ENCODE results near the gene MPDZ. TPM values are rescaled to one million over a fixed set of nuclear protein-coding genes. Genes with fewer than 3 reads are reported as not detected.

The MPDZ gene
- total RNA-seq, 1 experiment from 2014 or later, result 46.7 TPM

DNA sequence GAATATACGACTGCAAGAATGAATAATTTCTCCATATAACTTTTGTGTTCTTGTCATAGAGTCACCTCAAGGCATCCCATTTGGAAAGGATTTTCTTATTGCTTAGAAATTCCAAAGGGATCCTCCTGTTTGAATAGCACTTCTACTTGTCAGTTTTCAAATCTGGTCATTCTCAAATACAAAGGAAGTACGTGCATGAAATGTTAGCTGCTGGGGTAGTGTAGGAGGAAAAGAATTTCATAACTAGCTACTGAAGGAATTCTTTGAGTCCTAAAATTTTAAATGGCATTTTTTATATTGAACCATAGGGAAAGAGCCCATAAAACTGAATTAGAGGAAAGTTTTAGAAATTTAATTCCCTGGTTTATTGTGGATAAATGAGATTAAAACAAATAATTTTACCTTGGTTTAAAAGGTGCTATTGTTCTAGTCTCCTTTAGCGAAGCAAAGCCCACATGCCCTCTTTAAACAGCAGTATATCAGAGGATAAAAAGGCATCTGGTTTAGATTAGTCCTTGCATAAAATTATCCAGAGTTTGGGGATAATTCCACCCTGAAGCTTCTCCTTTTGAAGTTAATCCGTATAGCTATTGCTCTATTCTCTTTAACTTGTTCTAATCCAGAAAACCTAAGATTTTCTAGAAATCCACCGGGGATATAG, 2.0 kb upstream of the MPDZ start:
- Mint-ChIP-seq H3K9me3 (no peaks in the 10 kb centered on the region), H3K4me3 (no peak overlapping the region), H3K27me3 (ENCODE audit: low read depth) (no peaks in the 10 kb centered on the region), H3K27ac (no peak overlapping the region), H3K36me3 (ENCODE audit: insufficient read depth in 1 of 3, low read depth in 3 of 3) (no peaks in the 10 kb centered on the region), H3K4me1 (peaks cover 16 to 17% of the 10 kb centered on the region in 2 experiments)
- Histone ChIP-seq H3K27me3 (ENCODE audit: insufficient read depth, low read length) (no peaks in the 10 kb centered on the region), H3K23me2 (ENCODE audit: insufficient read length, low read depth, low read length, poor library complexity, severe bottlenecking) (peaks cover 6% of the 10 kb centered on the region), H3K56ac (ENCODE audit: insufficient read length, low read depth, low read length) (no peak overlapping the region), H3K23ac (ENCODE audit: insufficient read length, low read depth, low read length) (no peak overlapping the region), H3K18ac (ENCODE audit: insufficient read length, low read depth, low read length) (no peak overlapping the region), H2AK5ac (ENCODE audit: insufficient read length, low read length) (no peak overlapping the region), H4K20me1 (ENCODE audit: control insufficient read depth, insufficient read depth, insufficient read length) (no peaks in the 10 kb centered on the region), H3K79me2 (ENCODE audit: insufficient read depth, low read length) (peaks cover 4% of the 10 kb centered on the region; the same call in 1 of the 2 replicates), H3K14ac (ENCODE audit: insufficient read depth, low read length) (no peak overlapping the region), H3T11ph (ENCODE audit: low read length) (no peak overlapping the region), H3K79me1 (ENCODE audit: insufficient read depth, low read depth, low read length, poor library complexity, severe bottlenecking) (no peaks in the 10 kb centered on the region), H3K4me1 (ENCODE audit: insufficient read depth, low read length) (no peaks in the 10 kb centered on the region; the same call in 1 of the 2 replicates), H3K4me2 (ENCODE audit: insufficient read depth, insufficient read length, low read length) (no peak overlapping the region), H3K9ac (ENCODE audit: extremely low read depth, insufficient read length, low read length) (no peak overlapping the region), H3K4ac (ENCODE audit: low read depth, low read length) (no peak overlapping the region), H2BK15ac (ENCODE audit: low read depth, low read length) (no peak overlapping the region), H4K91ac (ENCODE audit: insufficient read length, low read depth, low read length) (no peak overlapping the region), H2BK12ac (ENCODE audit: insufficient read length, low read depth, low read length) (no peak overlapping the region), H2BK20ac (ENCODE audit: low read depth, low read length, poor library complexity, severe bottlenecking) (no peak overlapping the region), H2AFZ (ENCODE audit: low read length) (no peak overlapping the region), H3K9me3 (ENCODE audit: control insufficient read depth, low read depth, low read length) (no peaks in the 10 kb centered on the region), H3K27ac (ENCODE audit: insufficient read length, low read depth, low read length) (no peak overlapping the region), H4K8ac (replicated peaks; ENCODE audit: insufficient read length, low read depth, low read length) (no peak overlapping the region), H2BK5ac (ENCODE audit: insufficient read length, low read length) (no peak overlapping the region), H2BK120ac (ENCODE audit: low read depth, low read length, poor library complexity, severe bottlenecking) (no peak overlapping the region), H4K5ac (ENCODE audit: insufficient read length, low read depth, low read length) (no peak overlapping the region)
- DNase-seq, result no peak
- TF ChIP-seq, protein P1, sequence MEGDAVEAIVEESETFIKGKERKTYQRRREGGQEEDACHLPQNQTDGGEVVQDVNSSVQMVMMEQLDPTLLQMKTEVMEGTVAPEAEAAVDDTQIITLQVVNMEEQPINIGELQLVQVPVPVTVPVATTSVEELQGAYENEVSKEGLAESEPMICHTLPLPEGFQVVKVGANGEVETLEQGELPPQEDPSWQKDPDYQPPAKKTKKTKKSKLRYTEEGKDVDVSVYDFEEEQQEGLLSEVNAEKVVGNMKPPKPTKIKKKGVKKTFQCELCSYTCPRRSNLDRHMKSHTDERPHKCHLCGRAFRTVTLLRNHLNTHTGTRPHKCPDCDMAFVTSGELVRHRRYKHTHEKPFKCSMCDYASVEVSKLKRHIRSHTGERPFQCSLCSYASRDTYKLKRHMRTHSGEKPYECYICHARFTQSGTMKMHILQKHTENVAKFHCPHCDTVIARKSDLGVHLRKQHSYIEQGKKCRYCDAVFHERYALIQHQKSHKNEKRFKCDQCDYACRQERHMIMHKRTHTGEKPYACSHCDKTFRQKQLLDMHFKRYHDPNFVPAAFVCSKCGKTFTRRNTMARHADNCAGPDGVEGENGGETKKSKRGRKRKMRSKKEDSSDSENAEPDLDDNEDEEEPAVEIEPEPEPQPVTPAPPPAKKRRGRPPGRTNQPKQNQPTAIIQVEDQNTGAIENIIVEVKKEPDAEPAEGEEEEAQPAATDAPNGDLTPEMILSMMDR (conservative IDR thresholded peaks at IDR 0.05), result no peak
- no CpG with 5 or more reads among the region's 5 CpGs for WGBS (ENCODE audit: extremely low coverage, insufficient read length, low lambda C conversion rate)
